Stimulated activated CD4-positive, alpha-beta T cell treated with anti-CD3 and anti-CD28 coated beads, TNF-alpha, amount 100 ng/mL, for 48 hours (primary cell): ENCODE results near the gene OR1K1.
"Not testable (repeated sequence)": the region's sequence is repeated elsewhere in the genome, so short reads cannot be mapped to it uniquely, and the experiment has no call there.

ENCODE experiments used
- DNase-seq, 3 donors: peaks; one replicate each; pipeline ENCODE4 v3.0.0-alpha.2; 2020; ENCODE audit warnings: low read depth in 3 of 3

The OR1K1 gene

DNA sequence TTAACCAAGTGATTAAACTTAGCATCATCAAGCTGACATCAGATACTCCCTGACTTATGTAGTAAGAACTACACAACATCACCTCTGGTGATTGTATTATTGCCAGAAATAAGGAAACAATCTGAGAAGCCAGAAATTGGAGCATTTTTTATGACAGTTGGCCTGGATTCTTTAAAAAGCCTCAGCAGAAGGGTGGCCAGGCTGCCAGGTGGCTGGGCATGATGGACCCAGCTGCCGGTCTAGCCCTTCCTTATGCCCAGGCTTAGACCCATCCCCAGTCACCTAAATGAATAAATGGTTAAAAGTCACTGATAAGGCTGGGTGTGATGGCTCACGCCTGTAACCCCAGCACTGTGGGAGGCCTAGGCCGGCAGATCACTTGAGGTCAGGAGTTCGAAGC, 12.8 kb downstream of the OR1K1 start:
- no peak for DNase-seq

DNA sequence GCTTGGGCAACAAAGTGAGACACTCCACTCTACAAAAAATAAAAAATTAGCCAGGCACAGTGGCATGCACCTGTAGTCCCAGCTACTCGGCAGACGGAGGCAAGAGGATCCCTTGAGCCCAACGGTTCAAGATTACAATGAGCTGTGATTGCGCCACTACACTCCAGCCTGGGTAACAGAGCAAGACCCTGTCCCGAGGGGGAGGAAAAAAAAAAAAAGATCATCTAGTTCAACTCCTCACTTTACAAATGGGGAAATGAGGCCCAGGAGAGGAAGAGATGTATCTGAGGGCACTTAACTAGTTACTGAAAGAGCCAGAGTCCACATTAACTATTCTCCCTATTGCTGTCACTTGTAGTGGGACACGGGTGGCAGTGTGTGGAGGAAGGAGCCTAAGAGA, 14.6 kb downstream of the OR1K1 start:
- DNase-seq = no peak

DNA sequence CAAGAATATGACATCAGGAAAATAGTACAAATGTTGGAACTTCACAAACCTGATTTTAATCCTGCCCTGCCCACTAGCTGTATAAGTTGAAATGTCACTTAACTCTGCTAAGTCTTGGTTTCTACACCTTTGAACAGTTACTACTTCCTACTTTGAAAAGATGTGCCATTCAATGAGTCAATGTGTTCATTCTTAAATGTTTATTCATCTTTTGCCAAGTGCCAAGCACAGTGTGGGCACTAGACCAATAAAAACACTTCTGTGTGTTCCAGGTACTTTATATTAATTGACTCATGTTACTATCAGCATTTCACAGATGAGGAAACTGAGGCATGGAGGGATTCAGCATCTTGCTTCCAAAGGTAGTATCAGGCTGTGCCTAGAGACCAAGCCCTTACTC, 15.6 kb downstream of the OR1K1 start:
- no peak for DNase-seq

DNA sequence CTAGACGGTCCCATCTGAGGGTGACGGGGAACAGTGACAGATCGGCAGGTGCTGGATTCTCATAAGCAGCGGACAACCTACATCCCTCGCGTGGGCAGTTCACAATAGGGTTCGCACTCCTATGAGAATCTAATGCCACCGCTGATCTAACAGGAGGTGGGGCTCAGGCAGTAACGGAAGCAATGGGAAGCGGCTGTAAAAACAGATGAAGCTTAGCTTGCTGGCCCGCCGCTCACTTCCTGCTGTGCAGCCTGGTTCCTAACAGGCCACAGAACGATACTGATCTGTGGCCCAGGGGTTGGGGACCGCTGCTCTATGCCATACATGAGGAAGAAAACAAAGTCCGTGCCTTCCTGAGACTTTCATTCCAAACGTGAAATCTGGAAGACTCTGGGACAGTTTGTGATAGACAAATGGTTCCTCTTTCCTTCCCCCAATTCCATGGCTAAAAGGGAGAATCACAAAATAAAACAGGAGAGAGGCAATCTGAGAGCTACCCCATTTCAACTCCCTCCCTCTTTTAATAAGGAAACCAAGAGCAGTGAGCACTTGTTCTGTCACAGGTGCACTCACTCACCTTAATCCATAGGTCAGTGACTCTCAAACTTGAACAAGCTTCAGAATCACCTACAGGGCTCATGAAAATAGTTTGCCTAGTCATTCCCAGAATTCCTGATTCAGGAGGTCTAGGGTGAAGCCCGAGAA, 16.4 kb downstream of the OR1K1 start:
- no peak for DNase-seq

DNA sequence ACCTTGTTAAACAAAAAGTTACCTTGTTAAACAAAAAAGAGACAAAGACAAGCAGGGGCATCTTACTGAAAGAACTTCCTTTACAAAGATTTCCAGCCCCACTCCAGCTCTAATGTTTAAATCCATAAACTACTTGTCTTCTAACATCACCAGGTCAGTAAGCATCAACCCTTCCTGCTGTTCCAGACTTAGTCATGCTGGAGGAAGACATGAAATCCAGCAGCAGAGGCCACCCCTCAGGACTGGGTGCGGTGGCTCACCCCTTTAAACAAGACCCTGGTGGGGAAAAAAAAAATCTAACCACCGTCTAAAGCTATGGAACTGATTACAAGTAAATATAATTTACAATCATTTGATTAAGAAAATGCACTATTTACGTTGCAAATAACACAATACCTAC, 19.4 kb downstream of the OR1K1 start:
- no peak for DNase-seq

DNA sequence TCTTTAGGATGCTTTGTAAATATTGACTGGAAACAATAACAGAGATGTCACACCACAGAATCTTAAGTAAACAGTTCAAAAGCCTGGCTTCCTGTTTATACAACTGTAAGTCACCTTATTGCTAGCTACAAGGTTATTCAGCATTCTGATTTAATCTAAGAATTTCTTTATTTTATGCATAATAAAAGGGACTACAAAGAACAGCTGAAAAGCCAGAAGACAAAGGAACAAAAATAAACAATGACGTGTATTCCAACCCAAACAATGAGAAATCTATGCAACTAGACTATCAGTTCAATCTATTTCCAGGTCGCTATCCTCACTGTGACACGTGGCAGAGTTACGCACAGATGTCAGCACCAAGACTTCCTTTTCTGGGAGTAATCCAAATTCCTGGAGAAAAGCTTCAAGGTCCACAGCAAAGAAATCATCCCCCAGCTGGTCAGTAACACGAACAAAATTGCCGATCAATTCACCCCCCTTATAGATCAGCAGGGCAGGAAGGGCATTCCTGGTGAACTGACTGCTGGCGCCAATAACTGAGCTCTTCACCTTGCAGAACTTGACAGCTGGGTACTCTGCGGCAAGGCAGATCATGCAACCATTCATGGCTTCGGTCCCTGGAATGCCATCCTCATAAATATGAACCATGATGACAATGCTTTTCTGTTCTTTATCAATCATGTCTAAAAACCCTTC, 20.0 kb downstream of the OR1K1 start:
- DNase-seq = no peak

DNA sequence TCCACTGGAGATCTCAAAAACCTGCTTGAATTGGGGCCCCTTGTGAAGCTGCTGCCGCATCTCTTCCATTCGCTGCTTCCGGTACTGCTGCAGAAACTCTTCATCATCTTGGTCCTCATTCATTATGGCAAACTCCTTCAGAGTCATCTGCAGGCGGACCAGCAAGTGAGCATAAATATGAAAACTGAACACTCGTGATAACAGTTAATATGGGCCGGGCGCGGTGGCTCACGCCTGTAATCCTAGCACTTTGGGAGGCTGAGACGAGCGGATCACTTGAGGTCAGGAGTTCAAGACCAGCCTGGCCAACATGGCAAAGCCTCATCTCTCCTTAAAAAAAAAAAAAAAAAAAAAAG, 20.5 kb downstream of the OR1K1 start:
- DNase-seq = no peak

DNA sequence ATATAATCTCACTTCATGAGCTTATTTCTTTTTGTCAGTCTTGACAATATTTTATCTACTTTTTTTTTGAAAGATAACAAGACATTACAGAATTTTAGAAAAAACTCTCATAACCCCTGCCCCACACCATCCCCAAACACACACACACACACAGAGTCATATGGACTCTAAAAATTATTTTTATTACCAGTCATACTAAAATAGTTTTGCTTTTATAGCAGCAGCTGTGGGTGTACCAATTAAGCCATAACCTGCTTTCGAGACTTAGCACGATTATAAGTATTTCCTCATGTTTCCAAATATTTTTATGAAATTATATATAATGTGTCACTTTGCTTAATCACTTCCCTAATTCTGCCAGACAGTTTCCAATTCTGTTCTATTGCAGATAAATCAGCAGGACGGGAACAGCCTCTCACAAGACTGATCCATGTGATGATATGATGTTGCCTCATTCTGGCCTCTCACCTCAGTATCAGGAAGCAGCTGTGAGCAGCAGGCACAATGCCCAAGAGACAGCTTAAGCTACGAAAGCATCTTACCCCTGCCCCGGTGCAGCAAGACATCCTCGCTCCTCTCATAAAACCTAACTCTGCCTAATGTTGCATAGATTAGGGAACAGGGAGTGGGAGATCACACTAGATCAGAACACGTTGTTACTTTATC, 21.5 kb downstream of the OR1K1 start:
- DNase-seq = no peak

DNA sequence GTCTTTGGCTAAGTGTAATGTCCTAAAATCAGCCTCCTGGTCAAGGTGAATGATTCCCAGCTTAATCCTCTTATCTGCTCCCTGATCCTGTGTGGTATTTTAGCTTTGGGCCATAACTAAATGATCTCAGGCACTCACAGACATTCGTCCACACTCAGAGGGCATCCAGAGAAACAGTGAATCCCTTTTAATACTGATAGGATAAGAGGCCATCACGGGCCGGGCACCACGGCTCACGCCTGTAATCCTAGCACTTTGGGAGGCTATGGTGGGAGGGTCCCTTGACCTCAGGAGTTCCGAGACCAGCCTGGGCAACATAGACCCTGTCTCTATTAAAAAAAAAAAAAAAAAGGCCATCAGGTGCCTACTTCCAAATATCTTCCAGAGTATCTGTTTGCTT, 22.1 kb downstream of the OR1K1 start:
- no peak for DNase-seq

DNA sequence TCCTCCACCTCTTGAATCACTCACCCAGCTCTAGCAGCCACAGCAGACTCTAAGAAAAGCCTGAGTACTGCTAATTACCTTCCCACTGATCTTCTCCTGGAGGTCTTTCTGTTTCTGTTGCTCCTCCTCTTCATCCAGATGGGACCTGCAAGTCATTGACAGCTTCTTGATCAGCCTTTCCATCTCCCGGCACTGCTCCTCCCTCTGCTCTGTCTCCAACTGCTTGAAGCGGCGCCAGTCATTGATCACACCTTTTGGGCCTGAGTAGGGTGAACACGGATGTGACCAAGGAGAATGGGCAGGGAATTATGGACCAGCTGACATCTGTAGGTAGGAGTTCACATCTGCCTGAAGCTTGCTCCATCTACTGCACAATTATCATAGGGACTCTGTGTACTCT, 23.0 kb downstream of the OR1K1 start:
- no peak for DNase-seq

DNA sequence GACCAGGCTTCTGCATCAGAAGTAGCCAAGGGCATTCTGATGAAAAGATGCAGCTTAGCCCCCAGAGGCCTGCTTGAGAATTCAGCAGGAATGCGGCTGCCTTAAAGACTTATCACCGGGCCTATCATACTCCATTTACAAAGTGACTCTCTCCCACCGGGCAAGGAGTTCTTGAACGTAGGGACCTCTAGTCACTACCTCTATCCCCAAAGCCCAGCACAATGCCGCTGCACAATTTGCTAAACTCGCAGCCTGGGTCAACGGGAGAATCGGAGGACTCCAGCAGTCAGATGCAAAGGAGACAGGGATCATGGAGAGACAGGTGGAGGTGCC, 27.8 kb downstream of the OR1K1 start:
- DNase-seq = no peak

DNA sequence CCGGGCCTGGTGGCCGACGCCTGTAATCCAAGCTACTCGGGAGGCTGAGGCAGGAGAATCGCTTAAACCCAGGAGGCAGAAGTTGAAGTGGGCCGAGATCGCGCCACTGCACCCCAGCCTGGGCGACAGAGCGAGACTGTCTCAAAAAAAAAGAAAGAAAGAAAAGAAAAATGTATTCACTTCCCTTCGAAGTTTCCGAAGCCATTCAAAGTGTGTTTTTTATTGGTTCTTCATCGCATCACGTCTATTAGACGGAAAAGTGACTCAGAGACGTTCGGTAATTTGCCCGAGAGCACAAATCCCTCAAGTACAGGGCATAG, 29.0 kb downstream of the OR1K1 start:
- not testable (repeated sequence) for DNase-seq

DNA sequence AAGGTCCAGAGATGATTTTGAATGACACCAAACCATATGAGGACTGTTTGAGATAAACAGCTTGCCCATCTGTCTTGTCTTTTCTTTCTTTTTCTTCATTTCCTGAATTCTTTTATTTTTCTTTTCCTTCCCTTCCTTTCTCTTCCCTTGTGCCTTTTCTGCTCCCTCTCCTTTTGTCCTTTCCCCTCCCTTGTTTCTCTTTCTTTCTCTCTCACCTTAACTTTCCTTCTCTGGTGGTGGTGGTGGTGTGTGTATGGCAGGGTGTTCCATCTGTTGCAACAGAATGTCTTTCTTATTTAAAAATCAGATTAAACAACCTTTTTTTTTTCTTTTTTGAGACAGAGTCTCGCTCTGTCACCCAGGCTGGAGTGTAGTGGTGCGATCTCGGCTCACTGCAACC, 32.3 kb downstream of the OR1K1 start:
- no peak for DNase-seq

DNA sequence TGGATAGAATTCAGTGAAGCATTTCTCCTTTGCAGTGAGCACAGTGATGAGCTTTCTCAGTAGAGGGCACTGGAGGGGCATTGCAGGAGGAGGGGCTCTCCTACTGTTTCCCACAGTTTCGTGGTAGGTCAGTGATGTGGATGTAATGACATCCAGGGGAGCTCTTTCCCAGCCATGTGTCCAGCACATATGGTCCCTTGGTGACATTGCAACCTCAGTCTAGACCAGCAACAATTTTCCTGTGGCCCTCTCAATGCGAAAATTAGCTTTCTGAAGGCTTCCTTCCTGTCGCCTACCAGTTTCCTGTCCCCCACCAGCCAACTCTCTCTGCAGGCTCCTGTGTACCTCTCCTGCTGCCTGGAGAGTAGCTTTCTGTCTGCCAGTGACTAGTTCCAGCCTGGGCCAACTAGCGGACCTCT, 35.4 kb downstream of the OR1K1 start:
- DNase-seq = peak in 1 of 3 donors; percentile 9

DNA sequence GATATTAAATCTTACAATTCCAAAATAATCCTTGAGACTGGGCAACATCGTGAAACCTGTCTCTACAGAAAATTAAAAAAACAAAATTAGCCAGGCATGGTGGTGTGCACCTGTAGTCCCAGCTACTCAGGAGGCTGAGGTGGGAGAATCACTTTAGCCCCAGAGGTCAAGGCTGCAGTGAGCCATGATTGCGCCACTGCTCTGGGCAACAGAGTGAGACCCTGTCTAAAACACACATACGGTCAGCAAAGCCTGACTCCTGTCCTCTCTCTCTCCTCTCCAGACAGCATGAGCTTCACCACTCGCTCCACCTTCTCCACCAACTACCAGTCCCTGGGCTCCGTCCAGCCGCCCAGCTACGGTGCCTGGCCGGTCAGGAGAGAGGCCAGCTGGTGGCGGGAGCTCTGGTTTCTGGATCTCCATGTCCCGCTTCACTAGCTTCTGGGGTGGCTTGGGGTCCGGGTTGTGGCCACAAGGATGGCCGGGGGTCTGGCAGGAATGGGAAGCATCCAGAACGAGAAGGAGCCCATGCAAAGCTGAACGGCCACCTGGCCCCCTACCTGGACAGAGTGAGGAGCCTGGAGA, 37.4 kb downstream of the OR1K1 start:
- no peak for DNase-seq

DNA sequence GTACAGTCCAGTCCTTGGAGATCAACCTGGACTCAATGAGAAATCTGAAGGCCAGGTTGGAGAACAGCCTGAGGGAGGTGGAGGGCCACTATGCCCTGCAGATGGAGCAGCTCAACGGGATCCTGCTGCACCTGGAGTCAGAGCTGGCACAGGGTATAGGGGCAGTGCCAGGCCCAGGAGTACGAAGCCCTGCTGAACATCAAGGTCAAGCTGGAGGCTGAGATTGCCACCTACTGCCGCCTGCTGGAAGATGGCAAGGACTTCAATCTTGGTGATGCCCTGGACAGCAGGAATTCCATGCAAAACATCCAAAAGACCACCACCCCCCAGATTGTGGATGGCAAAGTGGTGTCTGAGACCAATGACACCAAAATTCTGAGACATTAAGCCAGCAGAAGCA, 38.5 kb downstream of the OR1K1 start:
- not testable (repeated sequence) for DNase-seq

DNA sequence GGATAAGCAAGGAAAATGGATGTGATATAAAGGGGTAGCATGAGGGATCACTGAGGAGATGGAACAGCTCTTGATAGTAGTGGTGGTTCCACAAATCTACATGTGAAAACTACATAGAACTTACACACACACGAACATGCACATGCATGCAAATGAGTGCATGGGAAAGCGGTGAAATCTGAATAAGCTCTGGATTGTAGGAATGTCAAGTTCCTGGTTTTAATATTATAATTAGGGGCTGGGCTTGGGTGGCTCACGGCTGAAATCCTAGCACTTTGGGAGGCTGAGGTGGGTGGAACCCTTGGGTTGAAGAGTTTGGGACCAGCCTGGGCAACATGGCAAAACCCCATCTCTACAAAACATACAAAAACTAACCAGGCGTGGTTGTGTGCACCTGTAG, 41.6 kb downstream of the OR1K1 start:
- DNase-seq = no peak

DNA sequence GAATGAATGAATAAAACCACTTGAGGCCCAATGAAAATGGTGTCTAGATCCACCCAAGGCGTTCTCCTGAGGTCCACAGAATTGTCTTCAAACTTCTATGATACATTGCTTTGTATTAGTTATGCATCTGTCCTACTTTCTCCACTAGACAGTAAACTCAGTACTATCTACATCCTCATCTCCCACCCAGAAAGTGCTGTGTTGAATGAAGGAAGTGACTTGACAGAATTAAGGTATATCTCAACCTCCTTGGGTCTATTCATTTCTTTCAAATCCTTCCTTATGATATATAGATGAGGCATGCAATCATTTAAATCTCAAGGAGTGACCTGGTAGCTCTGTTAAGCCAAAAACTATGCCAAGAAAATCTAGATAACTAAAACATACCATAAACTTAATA, 44.2 kb downstream of the OR1K1 start:
- no peak for DNase-seq

DNA sequence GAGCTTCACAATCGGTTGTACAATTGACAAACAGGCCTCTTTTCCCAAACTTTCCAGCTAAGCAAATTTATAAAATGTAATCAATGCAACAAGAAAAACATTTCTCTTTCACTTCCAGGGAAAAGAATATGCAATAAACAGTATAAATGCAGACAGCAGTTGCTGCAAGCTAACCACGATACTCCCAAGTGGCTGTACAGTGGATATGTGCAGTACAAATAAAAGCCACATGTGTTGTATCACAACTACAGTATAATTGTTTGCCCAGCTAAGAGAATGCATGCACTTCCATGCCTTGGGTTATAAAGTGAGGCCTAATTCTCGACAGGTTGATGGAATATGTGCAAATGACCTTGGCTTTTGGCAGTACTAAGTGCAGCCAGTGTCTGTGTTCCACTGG, 45.2 kb downstream of the OR1K1 start:
- DNase-seq = no peak

DNA sequence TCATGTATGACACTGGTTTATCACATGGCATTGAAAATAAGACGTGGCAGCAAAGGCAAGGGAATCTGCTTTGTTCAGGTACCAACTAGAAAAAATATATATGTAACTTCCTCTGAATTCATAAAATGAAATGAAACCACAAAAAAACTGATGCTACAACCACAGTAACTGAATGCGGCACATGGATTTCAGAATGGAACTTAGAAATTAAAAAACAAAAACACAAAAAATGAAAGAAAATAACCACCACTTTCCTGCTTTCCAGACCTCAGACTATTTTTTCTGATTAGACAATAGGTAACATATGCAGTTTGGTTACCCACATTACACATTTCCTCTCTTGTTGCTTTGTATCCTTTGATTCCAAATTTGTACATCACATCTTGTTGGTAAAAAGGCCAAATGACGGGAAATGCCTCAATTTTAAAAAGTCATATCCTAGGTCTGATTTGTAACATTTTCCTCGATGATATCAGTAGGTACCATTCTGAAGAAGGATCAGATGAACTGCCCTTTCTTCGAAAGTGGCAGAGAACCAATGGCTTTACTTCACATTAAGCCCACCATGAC, 46.5 kb downstream of the OR1K1 start:
- no peak for DNase-seq

DNA sequence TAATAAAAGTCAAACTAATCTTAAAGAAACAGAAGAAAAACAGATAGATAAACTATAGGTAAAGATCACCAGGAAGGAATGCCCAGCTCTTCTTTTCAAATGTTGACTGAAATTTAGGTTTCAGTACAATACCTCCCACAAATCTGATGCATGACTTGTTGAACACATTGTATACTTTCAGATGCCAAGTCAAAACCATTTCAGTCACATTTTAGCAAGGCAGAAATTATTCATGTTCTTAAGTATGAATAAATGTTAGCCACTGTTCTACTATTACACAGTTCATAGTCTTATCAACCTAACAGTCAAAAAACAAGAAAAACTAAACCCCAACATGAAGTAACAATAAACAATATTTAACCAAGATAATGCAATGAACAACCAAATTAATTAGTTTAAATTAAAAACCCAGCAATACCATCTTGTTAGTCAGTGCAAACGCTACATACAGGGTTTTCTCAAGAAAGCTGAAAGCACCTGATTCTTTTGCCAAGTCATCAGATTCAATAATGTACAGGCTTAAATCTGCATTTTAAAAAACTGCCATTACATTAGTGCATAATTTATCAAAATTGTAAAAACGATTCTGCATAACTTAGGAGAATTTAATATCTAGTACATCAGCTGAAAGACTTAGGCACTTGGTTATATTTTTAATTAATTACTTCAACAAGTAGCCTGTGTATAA, 48.5 kb downstream of the OR1K1 start:
- no peak for DNase-seq
